IMR-90 (cell line): ENCODE data around the gene SH3RF3. TPM values are rescaled to one million over a fixed set of nuclear protein-coding genes. Genes with fewer than 3 reads are reported as not detected.

Experiments
- ATAC-seq: fragments of 200-7000 bp; cut with Tn5 transposase; 2 replicates; pipeline ENCODE4 v1.9.1; 2020; ENCODE audit warnings: low read depth, mild to moderate bottlenecking, moderate library complexity
- BruUV-seq: library from RNA; stranded (reverse); fragments of 400-500 nt; replicated peaks from 2 replicates; lab custom pipeline; 2021; lab: Mats Ljungman, UMichigan
- CTCF ChIA-PET: fragments of 300-600 bp; formaldehyde crosslinking; extraction: SDS; loops from one replicate; lab custom pipeline; 2021; ENCODE audit warnings: antibody characterized with exemption; lab: Yijun Ruan, JAX
- POLR2A ChIA-PET: fragments of 300-600 bp; sonication (Branson Sonifier 250); formaldehyde crosslinking; loops from one replicate; lab custom pipeline; 2022; ENCODE audit warnings: antibody characterized with exemption; ENCODE audit not compliant: unreplicated experiment; lab: Charles Lee
- DNase-seq: peaks from one replicate; pipeline ENCODE4 v3.0.0; 2013
- H2AFZ ChIP-seq: replicated peaks from 2 replicates; pipeline ENCODE3; 2013; ENCODE audit warnings: low read length, mild to moderate bottlenecking; ENCODE audit not compliant: poor library complexity
- H2AK5ac ChIP-seq: 2 replicates; pipeline ENCODE4 v1.6.1; 2013; ENCODE audit warnings: low read depth, low read length, inconsistent platforms
- H2AK9ac ChIP-seq: replicated peaks from 2 replicates; pipeline ENCODE3; 2013; ENCODE audit warnings: mild to moderate bottlenecking, low read depth, low read length, moderate library complexity; ENCODE audit not compliant: poor library complexity
- H2BK120ac ChIP-seq: 2 replicates; pipeline ENCODE4 v1.6.1; 2013; ENCODE audit warnings: low read depth, low read length, inconsistent platforms
- H2BK15ac ChIP-seq: 3 replicates; pipeline ENCODE4 v1.6.1; 2013; ENCODE audit warnings: low read depth, low read length, inconsistent platforms
- H2BK20ac ChIP-seq: 2 replicates; pipeline ENCODE4 v1.6.1; 2013; ENCODE audit warnings: low read depth, mild to moderate bottlenecking, inconsistent platforms, low read length, moderate library complexity
- H2BK5ac ChIP-seq: 2 replicates; pipeline ENCODE4 v1.6.1; 2013; ENCODE audit warnings: mild to moderate bottlenecking, low read depth, low read length, inconsistent platforms; ENCODE audit not compliant: poor library complexity, severe bottlenecking
- H3K14ac ChIP-seq: replicated peaks from 2 replicates; pipeline ENCODE4 v1.6.1; 2013; ENCODE audit warnings: low read depth, low read length, inconsistent platforms
- H3K18ac ChIP-seq: 2 replicates; pipeline ENCODE4 v1.6.1; 2013; ENCODE audit warnings: low read depth, low read length, control low read depth
- H3K23ac ChIP-seq: 2 replicates; pipeline ENCODE4 v1.6.1; 2013; ENCODE audit warnings: low read depth, low read length, inconsistent platforms
- H3K27ac ChIP-seq: 2 replicates; pipeline ENCODE4 v1.5.1; 2013; ENCODE audit warnings: mild to moderate bottlenecking, control low read depth, low read length; ENCODE audit not compliant: insufficient read depth
- H3K27me3 ChIP-seq: 2 replicates; pipeline ENCODE4 v1.6.1; 2013; ENCODE audit warnings: low read length; ENCODE audit not compliant: control insufficient read depth, insufficient read depth
- H3K36me3 ChIP-seq: 2 replicates; pipeline ENCODE4 v1.6.1; 2013; ENCODE audit warnings: low read length, mixed read lengths; ENCODE audit not compliant: control insufficient read depth, insufficient read depth
- H3K4ac ChIP-seq: 2 replicates; pipeline ENCODE4 v1.6.1; 2013; ENCODE audit warnings: low read depth, low read length, inconsistent platforms
- H3K4me1 ChIP-seq: 2 replicates; pipeline ENCODE4 v1.6.1; 2013; ENCODE audit warnings: low read length, mixed read lengths; ENCODE audit not compliant: control insufficient read depth, insufficient read depth
- H3K4me2 ChIP-seq: 2 replicates; pipeline ENCODE4 v1.6.1; 2013; ENCODE audit warnings: low read depth, mild to moderate bottlenecking, control low read depth, low read length, moderate library complexity
- H3K4me3 ChIP-seq: 2 replicates; pipeline ENCODE4 v1.5.1; 2013; ENCODE audit warnings: low read depth, mild to moderate bottlenecking, control low read depth, low read length, moderate library complexity; ENCODE audit not compliant: insufficient read depth
- H3K56ac ChIP-seq: 2 replicates; pipeline ENCODE4 v1.6.1; 2013; ENCODE audit warnings: low read length, inconsistent platforms; ENCODE audit not compliant: insufficient read depth; ENCODE audit errors: extremely low read depth
- H3K79me1 ChIP-seq, 2 experiments: 2 replicates each; pipeline ENCODE4 v1.6.1; 2013; ENCODE audit warnings: low read length in 2 of 2, inconsistent platforms in 1 of 2, low read depth in 1 of 2
- H3K9ac ChIP-seq: 2 replicates; pipeline ENCODE4 v1.6.1; 2013; ENCODE audit warnings: low read depth, low read length, control low read depth
- H3K9me1 ChIP-seq: 2 replicates; pipeline ENCODE4 v1.6.1; 2013; ENCODE audit warnings: low read length, inconsistent platforms; ENCODE audit not compliant: insufficient read depth
- H3K9me3 ChIP-seq: 2 replicates; pipeline ENCODE4 v1.6.1; 2013; ENCODE audit warnings: low read length; ENCODE audit not compliant: control insufficient read depth, insufficient read depth
- H4K20me1 ChIP-seq: 2 replicates; pipeline ENCODE4 v1.6.1; 2013; ENCODE audit warnings: low read length, inconsistent platforms; ENCODE audit not compliant: insufficient read depth
- H4K5ac ChIP-seq: 2 replicates; pipeline ENCODE4 v1.6.1; 2013; ENCODE audit warnings: mild to moderate bottlenecking, low read depth, low read length, control low read depth
- H4K8ac ChIP-seq, 2 experiments: 2 replicates each; pipeline ENCODE4 v1.6.1; 2013; ENCODE audit warnings: low read depth in 2 of 2, low read length in 2 of 2, control low read depth in 1 of 2, inconsistent platforms in 1 of 2
- H4K91ac ChIP-seq: 2 replicates; pipeline ENCODE4 v1.6.1; 2013; ENCODE audit warnings: low read depth, low read length, inconsistent platforms; ENCODE audit not compliant: insufficient read depth
- MAZ ChIP-seq: IDR thresholded peaks from 2 replicates; pipeline ENCODE4 v1.6.1; 2012; ENCODE audit warnings: low read depth, mild to moderate bottlenecking, low read length, improper control_type of control experiment, moderate library complexity, borderline replicate concordance
- MXI1 ChIP-seq: IDR thresholded peaks from 2 replicates; pipeline ENCODE4 v1.6.1; 2012; ENCODE audit warnings: low read depth, mild to moderate bottlenecking, low read length, moderate library complexity, borderline replicate concordance
- POLR2A ChIP-seq: IDR thresholded peaks from 2 replicates; pipeline ENCODE4 v1.6.1; 2012; ENCODE audit warnings: mild to moderate bottlenecking, low read depth, low read length
- SMC3 ChIP-seq: fragments of 150-350 bp; IDR thresholded peaks from 2 replicates; pipeline ENCODE4 v1.6.1; 2016; ENCODE audit warnings: low read depth, mild to moderate bottlenecking, antibody characterized with exemption, low read length, moderate library complexity
- USF2 ChIP-seq: fragments of 150-350 bp; IDR thresholded peaks from 2 replicates; pipeline ENCODE4 v1.6.1; 2017; ENCODE audit warnings: mild to moderate bottlenecking, antibody characterized with exemption, low read length, low read depth
- WGBS, 2 experiments: methylation state at CpG; one replicate each; pipeline versions ENCODE4 v1.1.5 to v1.1.7; 2013; ENCODE audit warnings: missing lambda C conversion rate in 2 of 2; ENCODE audit not compliant: insufficient read length in 1 of 2; ENCODE audit errors: extremely low coverage in 2 of 2; 5-methylcytosine and 5-hydroxymethylcytosine counted together
- dilution Hi-C: fragments of 300-500 bp; cut with HindIII; formaldehyde crosslinking; loops from one replicate; pipeline ENCODE4 v1.14.3; 2018; ENCODE audit warnings: low sequenced_read_pairs; ENCODE audit not compliant: unreplicated experiment
- in situ Hi-C: fragments of 300-500 bp; cut with MboI; formaldehyde crosslinking; loops from 3 replicates; pipeline ENCODE4 v1.14.3; 2019; ENCODE audit warnings: low sequenced_read_pairs, inconsistent platforms, mixed read lengths
- intact Hi-C: fragments of 100-400 bp; cut with micrococcal nuclease; formaldehyde crosslinking; loops from 2 replicates; pipeline ENCODE4 v1.10.0; 2022
- polyA plus RNA-seq, 3 experiments: library from polyadenylated mRNA; depleted of rRNA; stranded (reverse); fragments of >200 nt; gene quantifications; 2 replicates each; pipeline ENCODE4 v1.2.3, GENCODE V29; 2012; ENCODE audit warnings: low replicate concordance in 1 of 3
- total RNA-seq: library from RNA; depleted of rRNA; stranded (reverse); fragments of >200 nt; gene quantifications from 2 replicates; pipeline ENCODE4 v1.2.3, GENCODE V29; 2012
- TF ChIP-seq, protein P1 (sequence below): conservative IDR thresholded peaks from 2 replicates; pipeline ENCODE4 v1.5.1; 2012; ENCODE audit warnings: mild to moderate bottlenecking, low read depth, low read length, improper control_type of control experiment

The SH3RF3 gene
- total and polyA plus RNA-seq, 2 of the 4 experiments (the other 2 are of a cell fraction), result 3.4 to 5.3 TPM

DNA sequence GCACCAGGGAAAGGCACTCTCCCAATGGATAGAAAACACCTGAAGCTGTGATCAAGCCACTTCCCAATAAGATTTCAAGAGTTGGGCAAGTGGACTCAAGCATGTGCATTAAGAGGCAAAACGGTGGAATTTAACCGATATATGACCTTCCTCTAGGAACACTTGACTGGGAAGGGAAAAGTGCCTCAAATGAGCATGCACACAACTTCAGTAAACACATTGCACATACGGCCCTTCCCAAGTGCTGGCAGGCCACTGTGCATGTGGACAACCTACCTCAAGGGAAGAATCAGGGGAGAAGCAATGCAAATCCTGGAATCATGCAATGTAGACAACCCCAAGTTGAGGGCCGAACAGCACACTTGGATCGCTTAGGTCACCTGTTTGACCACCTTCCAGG lies 23.9 kb upstream of the SH3RF3 start:
- no TSS peak for BruUV-seq
- no peak overlapping the region for H2BK15ac ChIP-seq
- H2AK5ac ChIP-seq, result no peak overlapping the region
- H3K9me3 ChIP-seq, result no peaks in the 10 kb centered on the region
- DNase-seq (no peak), ATAC-seq (no peak)
- TF ChIP-seq SMC3 (no peak), POLR2A (no peak), USF2 (no peak), MXI1 (no peak), MAZ (no peak)
- TF ChIP-seq, protein P1, sequence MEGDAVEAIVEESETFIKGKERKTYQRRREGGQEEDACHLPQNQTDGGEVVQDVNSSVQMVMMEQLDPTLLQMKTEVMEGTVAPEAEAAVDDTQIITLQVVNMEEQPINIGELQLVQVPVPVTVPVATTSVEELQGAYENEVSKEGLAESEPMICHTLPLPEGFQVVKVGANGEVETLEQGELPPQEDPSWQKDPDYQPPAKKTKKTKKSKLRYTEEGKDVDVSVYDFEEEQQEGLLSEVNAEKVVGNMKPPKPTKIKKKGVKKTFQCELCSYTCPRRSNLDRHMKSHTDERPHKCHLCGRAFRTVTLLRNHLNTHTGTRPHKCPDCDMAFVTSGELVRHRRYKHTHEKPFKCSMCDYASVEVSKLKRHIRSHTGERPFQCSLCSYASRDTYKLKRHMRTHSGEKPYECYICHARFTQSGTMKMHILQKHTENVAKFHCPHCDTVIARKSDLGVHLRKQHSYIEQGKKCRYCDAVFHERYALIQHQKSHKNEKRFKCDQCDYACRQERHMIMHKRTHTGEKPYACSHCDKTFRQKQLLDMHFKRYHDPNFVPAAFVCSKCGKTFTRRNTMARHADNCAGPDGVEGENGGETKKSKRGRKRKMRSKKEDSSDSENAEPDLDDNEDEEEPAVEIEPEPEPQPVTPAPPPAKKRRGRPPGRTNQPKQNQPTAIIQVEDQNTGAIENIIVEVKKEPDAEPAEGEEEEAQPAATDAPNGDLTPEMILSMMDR, result no peak
- in situ Hi-C loops, result no loop called here
- intact Hi-C loops, result no loop called here
- CTCF ChIA-PET, result no interaction called here
- no peak overlapping the region for H4K91ac ChIP-seq
- no peak overlapping the region for H4K8ac ChIP-seq
- H2BK20ac ChIP-seq, result no peak overlapping the region
- H3K56ac ChIP-seq, result no peak overlapping the region
- no peak overlapping the region for H2BK5ac ChIP-seq
- no peak overlapping the region for H3K18ac ChIP-seq
- dilution Hi-C loops, result no loop called here
- no peak overlapping the region for H3K4me3 ChIP-seq
- WGBS, 2 experiments, result 100% methylated on average over 2 of the region's 5 CpGs; no CpG with 5 or more reads in 1 of the 2 experiments
- H4K5ac ChIP-seq, result no peak overlapping the region
- H3K27me3 ChIP-seq, result peaks cover 36% of the 10 kb centered on the region
- no peaks in the 10 kb centered on the region for H4K20me1 ChIP-seq
- no peak overlapping the region for H2AFZ ChIP-seq
- no peaks in the 10 kb centered on the region for H3K9me1 ChIP-seq
- H2AK9ac ChIP-seq, result no peak overlapping the region
- no peak overlapping the region for H3K23ac ChIP-seq
- H3K4me1 ChIP-seq, result no peaks in the 10 kb centered on the region
- no peak overlapping the region for H3K9ac ChIP-seq
- no peaks in the 10 kb centered on the region for H3K79me1 ChIP-seq
- no peak overlapping the region for H3K4ac ChIP-seq
- no peak overlapping the region for H3K27ac ChIP-seq
- POLR2A ChIA-PET, result no interaction called here
- H2BK120ac ChIP-seq, result no peak overlapping the region
- H3K4me2 ChIP-seq, result no peak overlapping the region
- no peaks in the 10 kb centered on the region for H3K36me3 ChIP-seq
- no peak overlapping the region for H3K14ac ChIP-seq
